ENCODE measurements around the gene RNFT2. TPM values are rescaled to one million over a fixed set of nuclear protein-coding genes. Genes with fewer than 3 reads are reported as not detected.

Gene RNFT2
- total RNA-seq, 3 donors from 2014 or later (not counting 1 experiment from before 2014, with no cell fraction given): 4.0 to 6.9 (median 5.3) TPM

GRCh38 chr12:116833474-116833873, 95.4 kb downstream of the RNFT2 start:
- H3K27me3 Mint-ChIP-seq (ENCODE audit: low read depth in 2 of 2): peaks cover 0 to 3% of the 10 kb centered on the region in 2 donors
- WGBS (ENCODE audit: insufficient coverage): 92% methylated on average over 10 of the region's 10 CpGs
- H3K36me3 Mint-ChIP-seq: no peaks in the 10 kb centered on the region
- no peak for DNase-seq
- no peaks in the 10 kb centered on the region for H3K9me3 Mint-ChIP-seq
- no peak overlapping the region for H3K4me3 Mint-ChIP-seq
- no peak for TF ChIP-seq CTCF (IDR thresholded peaks at IDR 0.05)
- no peaks in the 10 kb centered on the region for H3K4me1 Mint-ChIP-seq
- no peaks in the 10 kb centered on the region for H3K36me3 ChIP-seq (ENCODE audit: control insufficient read depth, insufficient read depth, low read length)
- H3K27me3 ChIP-seq (ENCODE audit: control insufficient read depth, insufficient read depth, low read length): no peaks in the 10 kb centered on the region
- H3K4me1 ChIP-seq (ENCODE audit: control insufficient read depth, insufficient read depth, low read length): no peaks in the 10 kb centered on the region
- no peak overlapping the region for H3K27ac ChIP-seq (ENCODE audit: low read length)
- H3K27ac Mint-ChIP-seq: no peak overlapping the region
- intact Hi-C loops (cut with micrococcal nuclease): no loop called here
- no peak for ATAC-seq
- no peaks in the 10 kb centered on the region for H3K9me3 ChIP-seq (ENCODE audit: control insufficient read depth, insufficient read depth, low read length)
- H3K4me3 ChIP-seq (ENCODE audit: low read length): no peak overlapping the region

DNA sequence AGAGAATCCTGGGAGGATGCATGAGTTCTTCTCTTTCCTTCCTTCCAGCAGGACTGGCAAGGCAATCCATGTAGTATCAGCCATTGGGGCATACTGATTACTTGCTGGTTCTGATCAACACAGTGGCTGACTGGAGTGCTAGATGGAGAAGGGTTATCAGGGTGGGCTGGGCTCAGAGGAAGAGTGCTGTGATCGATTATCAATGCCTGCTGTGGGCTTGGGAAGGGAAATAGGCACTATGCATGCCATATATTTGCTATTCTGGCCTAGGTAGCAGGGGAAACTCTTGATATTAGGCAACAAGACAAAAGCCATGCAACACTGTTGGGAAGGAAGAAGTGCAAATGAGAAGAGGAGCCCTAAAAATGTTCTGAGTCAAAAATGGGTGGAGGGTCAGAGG, 97.4 kb downstream of the RNFT2 start:
- no peak for TF ChIP-seq CTCF (IDR thresholded peaks at IDR 0.05)
- Mint-ChIP-seq H3K4me3 (no peak overlapping the region), H3K27me3 (ENCODE audit: low read depth in 2 of 2) (no peaks in the 10 kb centered on the region), H3K27ac (no peak overlapping the region), H3K9me3 (no peaks in the 10 kb centered on the region), H3K36me3 (no peaks in the 10 kb centered on the region), H3K4me1 (peaks cover 0 to 5% of the 10 kb centered on the region in 2 donors)
- Histone ChIP-seq H3K27me3 (ENCODE audit: control insufficient read depth, insufficient read depth, low read length) (no peaks in the 10 kb centered on the region), H3K4me1 (ENCODE audit: control insufficient read depth, insufficient read depth, low read length) (no peaks in the 10 kb centered on the region), H3K4me3 (ENCODE audit: low read length) (no peak overlapping the region), H3K27ac (ENCODE audit: low read length) (no peak overlapping the region), H3K9me3 (ENCODE audit: control insufficient read depth, insufficient read depth, low read length) (no peaks in the 10 kb centered on the region), H3K36me3 (ENCODE audit: control insufficient read depth, insufficient read depth, low read length) (no peaks in the 10 kb centered on the region)
- ATAC-seq (no peak), DNase-seq (no peak)
- intact Hi-C loops (cut with micrococcal nuclease): no loop called here
- 90% methylated on average over 1 of the region's 1 CpG for WGBS (ENCODE audit: insufficient coverage)

- no peaks in the 10 kb centered on the region for H3K27me3 Mint-ChIP-seq (ENCODE audit: low read depth in 2 of 2)
- no peak for DNase-seq
- H3K4me1 ChIP-seq (ENCODE audit: control insufficient read depth, insufficient read depth, low read length): no peaks in the 10 kb centered on the region
- H3K4me1 Mint-ChIP-seq: peaks cover 0 to 5% of the 10 kb centered on the region in 2 donors
- no peaks in the 10 kb centered on the region for H3K36me3 Mint-ChIP-seq
- intact Hi-C loops (cut with micrococcal nuclease): no loop called here
- no peak overlapping the region for H3K27ac ChIP-seq (ENCODE audit: low read length)
- TF ChIP-seq CTCF (IDR thresholded peaks at IDR 0.05): no peak
- no peaks in the 10 kb centered on the region for H3K27me3 ChIP-seq (ENCODE audit: control insufficient read depth, insufficient read depth, low read length)
- no peaks in the 10 kb centered on the region for H3K9me3 ChIP-seq (ENCODE audit: control insufficient read depth, insufficient read depth, low read length)
- H3K4me3 Mint-ChIP-seq: no peak overlapping the region
- H3K4me3 ChIP-seq (ENCODE audit: low read length): no peak overlapping the region
- no peaks in the 10 kb centered on the region for H3K36me3 ChIP-seq (ENCODE audit: control insufficient read depth, insufficient read depth, low read length)
- H3K9me3 Mint-ChIP-seq: no peaks in the 10 kb centered on the region
- WGBS (ENCODE audit: insufficient coverage): 92% methylated on average over 6 of the region's 9 CpGs
- no peak overlapping the region for H3K27ac Mint-ChIP-seq
- no peak for ATAC-seq
Observed at GRCh38 chr12:116837097-116837496, 99.0 kb downstream of the RNFT2 start.

DNA sequence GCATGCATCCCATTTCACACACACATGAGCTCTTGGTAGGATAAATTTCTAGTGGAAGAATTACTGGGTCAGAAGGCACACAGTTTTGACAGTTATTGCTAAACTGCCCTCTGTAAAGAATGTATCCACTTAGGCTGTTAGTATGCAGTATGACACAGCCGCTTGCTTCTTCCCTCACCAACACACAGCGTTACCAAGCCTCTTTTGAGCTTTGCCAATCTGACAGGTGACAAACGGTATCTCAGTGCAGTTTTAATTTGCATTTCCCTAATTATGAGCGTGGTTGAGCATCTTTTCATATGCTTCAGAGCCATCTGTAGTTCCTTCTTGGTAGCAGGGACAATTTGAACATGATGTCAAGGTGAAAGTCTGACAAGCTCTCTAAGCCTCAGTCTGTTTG, 100.2 kb downstream of the RNFT2 start:
- Mint-ChIP-seq H3K4me3 (no peak overlapping the region), H3K9me3 (no peaks in the 10 kb centered on the region), H3K27me3 (ENCODE audit: low read depth in 2 of 2) (no peaks in the 10 kb centered on the region), H3K4me1 (peaks cover 0 to 5% of the 10 kb centered on the region in 2 donors), H3K36me3 (no peaks in the 10 kb centered on the region), H3K27ac (no peak overlapping the region)
- Histone ChIP-seq H3K9me3 (ENCODE audit: control insufficient read depth, insufficient read depth, low read length) (no peaks in the 10 kb centered on the region), H3K4me3 (ENCODE audit: low read length) (no peak overlapping the region), H3K4me1 (ENCODE audit: control insufficient read depth, insufficient read depth, low read length) (no peaks in the 10 kb centered on the region), H3K27ac (ENCODE audit: low read length) (no peak overlapping the region), H3K36me3 (ENCODE audit: control insufficient read depth, insufficient read depth, low read length) (no peaks in the 10 kb centered on the region), H3K27me3 (ENCODE audit: control insufficient read depth, insufficient read depth, low read length) (no peaks in the 10 kb centered on the region)
- ATAC-seq (no peak), DNase-seq (no peak)
- no peak for TF ChIP-seq CTCF (IDR thresholded peaks at IDR 0.05)
- intact Hi-C loops (cut with micrococcal nuclease): no loop called here
- 82% methylated on average over 4 of the region's 4 CpGs for WGBS (ENCODE audit: insufficient coverage)
